GM03348 (cell line): ENCODE results near the gene LAMTOR1.

Experiments used
- DNase-seq: peaks from one replicate; pipeline ENCODE4 v3.0.0; 2012; ENCODE audit warnings: low spot score

LAMTOR1 gene

GRCh38 chr11:72116019-72116755, 13.1 kb upstream of the LAMTOR1 start:
- no peak for DNase-seq

GRCh38 chr11:72114570-72114969, 11.5 kb upstream of the LAMTOR1 start:
- no peak for DNase-seq

DNA sequence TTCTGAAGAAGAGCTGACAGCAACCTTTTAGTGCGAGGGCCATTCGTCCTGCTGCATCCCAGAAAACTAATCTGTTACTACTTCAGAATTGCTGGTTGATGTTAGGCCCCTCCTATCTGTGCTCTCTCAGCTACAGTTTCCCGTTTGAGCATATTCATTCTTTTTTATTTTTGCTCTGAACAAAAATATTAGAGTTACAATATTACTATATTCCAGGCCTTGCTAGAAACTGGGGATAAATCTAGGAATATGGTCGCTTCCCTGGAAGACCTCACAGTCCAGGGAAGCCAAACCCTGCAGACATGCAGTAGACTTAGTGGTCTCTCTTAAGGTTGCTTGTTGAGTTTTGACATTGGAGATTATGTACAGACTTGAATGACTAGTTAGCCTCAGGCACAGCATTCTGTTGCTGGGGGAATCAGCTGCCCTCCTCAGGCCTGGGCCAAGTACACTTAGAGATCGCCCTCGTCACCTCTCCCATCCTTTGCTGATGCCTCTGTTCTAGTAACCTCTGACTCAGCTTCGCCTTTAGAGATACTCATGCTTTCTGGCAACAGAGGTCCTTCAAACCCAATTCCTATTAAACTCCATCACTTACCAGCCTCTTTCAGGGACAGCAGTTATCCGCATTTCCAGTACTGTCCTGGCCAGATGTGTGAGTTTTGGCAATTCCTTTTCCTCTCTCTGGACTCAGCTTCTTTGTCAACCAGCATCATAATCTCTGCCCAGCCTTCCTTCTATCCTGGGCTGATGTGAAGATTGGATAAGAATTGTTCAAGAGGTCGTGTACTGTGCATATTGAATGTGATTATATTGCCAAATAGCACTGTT, 10.1 kb upstream of the LAMTOR1 start:
- peak; percentile 24 for DNase-seq

GRCh38 chr11:72112143-72112977, 9.3 kb upstream of the LAMTOR1 start, which contains the start of gene ANAPC15:
ANAPC15 (minus strand) TSS chr11:72112695; CDS start chr11:72111276, 1,419 bp downstream.
- DNase-seq: peak; percentile 92

GRCh38 chr11:72111300-72112142, 8.4 kb upstream of the LAMTOR1 start:
- DNase-seq: no peak

GRCh38 chr11:72105888-72106287, 2.8 kb upstream of the LAMTOR1 start, which contains the start of gene TOMT:
TOMT (plus strand) TSS chr11:72105924; CDS start chr11:72105952, 28 bp downstream.
- no peak for DNase-seq

DNA sequence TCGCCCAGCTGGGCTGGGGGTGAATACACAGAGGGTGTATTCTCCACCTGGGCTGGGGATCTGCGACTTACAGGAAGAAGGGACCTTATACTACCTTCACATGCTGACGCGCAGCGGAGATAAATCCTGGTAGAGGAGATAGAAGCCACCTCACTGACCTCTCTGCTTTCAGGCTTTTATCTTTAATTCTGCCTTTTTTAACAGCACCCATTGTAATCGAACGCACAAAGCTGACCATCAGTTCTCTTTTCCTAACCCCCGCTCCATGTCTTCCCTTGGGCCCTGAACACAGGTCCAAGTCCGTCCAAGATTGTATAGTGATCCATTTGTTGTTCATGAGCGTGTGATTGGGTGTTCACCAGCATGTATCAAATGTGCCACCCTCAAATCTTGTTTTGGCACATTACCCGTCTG, 664 bp upstream of the LAMTOR1 start:
- DNase-seq: no peak

DNA sequence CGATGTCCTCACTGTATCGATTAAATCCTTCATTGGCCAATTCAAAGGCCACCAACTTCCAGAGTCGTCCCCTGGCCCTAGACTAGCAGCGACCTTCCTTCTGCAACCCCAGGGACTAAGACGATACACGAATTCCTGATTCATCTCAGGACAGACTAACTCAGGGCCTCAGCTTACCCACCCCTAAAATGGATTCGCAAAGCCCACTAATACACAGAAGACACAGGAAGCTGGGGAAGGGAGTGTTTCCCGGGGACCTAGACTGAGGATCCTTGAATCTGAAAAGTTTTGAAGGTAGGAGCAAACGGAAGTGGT, 509 bp downstream of the LAMTOR1 start:
- DNase-seq: no peak

DNA sequence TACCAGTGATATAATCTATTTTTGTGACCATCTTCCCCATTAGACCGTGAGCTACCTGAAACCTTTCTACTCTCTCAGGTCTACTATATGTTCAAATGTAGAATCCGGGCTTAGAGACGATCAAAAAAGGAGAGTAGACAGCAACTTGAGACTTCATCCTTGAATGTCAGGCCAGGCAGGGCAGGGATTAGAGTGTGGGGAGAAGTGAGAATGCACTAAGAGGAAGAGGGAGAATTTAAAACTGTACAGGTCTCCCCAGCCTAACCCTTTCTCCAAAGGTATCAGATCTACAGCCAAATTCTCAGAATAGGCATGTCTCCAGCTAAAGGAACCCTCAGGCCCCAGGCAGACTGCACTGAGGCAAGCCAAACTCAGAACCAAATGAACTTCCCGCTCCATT, 935 bp downstream of the LAMTOR1 start:
- no peak for DNase-seq

- DNase-seq: no peak
Measured at GRCh38 chr11:72100462-72100861, 2.6 kb downstream of the LAMTOR1 start.

DNA sequence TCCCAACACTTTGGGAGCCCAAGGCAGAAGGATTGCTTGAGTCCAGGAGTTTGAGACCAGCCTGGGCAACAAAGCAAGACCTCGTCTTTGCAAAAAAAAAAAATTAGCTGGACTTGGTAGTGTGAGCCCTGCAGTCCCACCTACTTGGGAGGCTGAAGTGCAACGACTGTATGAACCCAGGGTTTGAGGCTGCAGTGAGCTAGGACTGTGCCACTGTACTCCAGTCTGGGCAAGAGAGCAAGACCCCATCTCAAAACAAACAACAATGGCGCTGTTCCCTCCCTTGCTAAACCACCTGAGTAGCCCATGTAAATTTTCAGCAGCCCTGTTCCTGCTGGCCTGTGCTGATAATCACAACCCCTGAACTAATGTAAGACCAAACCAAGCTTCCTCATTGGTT, 3.1 kb downstream of the LAMTOR1 start:
- no peak for DNase-seq

DNA sequence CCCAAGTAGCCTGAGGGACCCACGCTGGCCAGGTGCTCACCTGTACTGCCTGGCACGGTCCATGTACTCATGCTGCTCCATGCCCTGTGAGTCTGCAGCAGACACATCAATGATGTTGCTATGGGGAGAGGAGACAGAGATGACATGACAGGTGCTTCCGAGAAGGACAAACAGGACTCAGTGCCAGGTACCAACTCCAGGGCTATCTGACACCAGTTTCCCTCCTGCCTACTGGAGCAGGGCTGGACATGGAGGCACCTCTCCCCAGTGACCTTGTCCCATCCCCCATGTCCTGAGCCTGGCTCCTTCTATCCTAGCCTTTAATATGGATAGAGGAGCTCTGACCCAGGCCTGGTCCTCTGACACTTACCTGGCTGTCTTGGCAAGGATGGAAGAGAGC, 4.4 kb downstream of the LAMTOR1 start:
- no peak for DNase-seq

DNA sequence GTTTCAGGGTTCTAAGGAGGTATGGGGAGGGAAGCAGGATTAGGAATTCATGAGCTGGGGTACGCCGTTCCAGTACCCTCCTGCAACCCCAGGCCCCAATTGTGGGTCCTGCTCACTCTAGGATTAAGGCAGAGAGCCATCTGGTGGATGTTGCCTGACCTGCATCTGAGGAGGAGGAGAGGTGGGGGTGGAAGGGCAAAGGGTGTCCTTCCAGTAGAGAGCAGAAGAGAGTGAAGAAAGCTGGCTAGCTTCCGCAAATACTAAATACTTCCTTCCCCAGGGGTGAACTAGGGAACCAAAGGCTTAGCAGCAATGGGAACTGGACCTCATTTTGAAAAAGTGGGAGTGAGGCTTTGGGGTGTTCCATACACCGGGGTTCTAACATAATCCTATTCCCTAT, 11.8 kb downstream of the LAMTOR1 start:
- DNase-seq: peak; percentile 79

DNA sequence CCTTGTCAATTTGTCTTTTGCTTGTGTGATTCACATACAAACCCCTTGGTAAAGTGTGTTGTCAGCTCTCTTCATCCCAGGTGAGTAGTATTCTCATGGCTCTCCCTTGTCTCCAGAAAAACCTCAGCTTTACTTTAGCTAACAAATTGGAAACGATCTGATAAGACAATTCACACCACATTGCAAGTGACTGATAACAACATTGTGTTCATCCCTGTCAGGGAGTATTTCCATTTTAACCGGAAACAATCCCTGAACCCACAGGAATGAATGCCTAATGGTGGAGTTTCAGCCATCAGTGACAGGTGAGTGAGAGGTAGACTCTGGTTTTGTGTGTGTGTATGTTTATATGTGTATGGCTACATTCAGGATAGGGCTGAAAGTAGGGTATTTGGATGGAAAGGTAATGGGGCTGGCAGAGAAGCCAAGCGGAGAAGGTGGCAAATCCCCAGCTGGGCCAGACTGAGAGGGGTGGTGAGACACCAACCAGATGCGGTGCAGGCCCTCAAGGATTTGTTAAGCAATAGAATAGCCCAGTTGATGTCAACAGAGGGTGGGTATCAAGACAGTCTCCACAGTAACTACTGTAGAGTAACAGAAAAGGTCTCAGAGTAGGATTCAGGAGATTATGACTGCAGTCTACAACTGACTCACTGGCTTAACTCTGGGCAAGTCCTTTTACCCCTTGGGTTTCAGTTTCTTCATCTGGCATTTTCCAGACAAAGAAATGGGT, 14.9 kb downstream of the LAMTOR1 start:
- no peak for DNase-seq

- DNase-seq: no peak
Measured at GRCh38 chr11:72085621-72086351, 17.3 kb downstream of the LAMTOR1 start.

DNA sequence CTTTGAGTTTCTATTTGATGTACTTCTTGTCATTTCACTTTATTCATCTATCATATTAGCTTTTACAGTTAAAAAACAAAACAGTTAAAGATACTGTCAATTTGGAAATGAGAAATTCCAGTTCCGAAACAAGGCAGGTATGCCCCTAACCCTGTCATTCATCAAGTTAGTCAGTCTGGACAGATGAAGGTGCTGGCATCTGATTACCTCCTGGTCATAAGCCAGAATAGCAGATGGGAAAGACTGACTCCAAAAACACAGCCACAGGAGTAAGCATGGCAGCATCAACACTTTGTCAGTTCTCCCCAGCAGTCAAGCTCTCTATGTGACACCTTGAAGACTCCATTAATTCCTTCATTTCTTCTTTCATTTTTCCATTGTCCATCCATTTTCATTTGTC, 18.1 kb downstream of the LAMTOR1 start:
- DNase-seq: no peak

DNA sequence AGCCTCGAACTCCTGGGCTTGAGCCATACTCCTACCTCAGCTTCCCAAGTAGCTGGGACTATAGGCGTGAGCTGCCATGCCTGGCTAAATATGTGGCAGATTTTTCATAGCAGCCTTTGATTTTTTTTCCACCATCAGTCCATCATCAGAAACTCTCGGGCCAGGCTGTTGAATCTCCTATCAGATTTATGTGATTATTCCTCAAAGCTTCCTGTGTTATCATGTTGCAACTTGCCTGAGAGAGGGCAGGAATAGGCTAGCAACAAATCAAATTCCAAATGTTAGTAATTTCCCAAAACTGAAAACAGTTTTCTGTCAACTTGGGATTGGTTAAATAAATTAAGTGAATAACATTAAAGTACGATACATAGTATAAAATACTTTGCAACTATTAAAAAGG, 19.0 kb downstream of the LAMTOR1 start:
- no peak for DNase-seq

DNA sequence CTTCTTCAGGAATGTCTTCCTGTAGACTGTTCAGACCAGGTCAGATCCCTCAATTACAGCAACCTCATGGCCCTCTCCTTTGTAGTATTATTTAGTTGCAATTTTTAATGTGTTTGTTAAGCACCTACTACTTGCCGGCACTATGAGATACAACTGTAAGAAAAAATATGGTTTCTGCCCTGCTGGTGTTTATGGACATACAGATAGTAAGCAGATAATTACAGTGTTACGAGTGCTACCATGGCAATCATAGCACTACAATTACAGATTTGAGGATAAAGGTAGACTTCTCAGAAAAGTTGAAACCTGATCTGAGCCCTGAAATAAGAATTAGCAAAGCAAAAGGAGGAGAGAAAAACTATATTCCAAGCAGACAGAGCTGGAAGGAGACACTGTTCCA, 19.7 kb downstream of the LAMTOR1 start:
- no peak for DNase-seq

DNA sequence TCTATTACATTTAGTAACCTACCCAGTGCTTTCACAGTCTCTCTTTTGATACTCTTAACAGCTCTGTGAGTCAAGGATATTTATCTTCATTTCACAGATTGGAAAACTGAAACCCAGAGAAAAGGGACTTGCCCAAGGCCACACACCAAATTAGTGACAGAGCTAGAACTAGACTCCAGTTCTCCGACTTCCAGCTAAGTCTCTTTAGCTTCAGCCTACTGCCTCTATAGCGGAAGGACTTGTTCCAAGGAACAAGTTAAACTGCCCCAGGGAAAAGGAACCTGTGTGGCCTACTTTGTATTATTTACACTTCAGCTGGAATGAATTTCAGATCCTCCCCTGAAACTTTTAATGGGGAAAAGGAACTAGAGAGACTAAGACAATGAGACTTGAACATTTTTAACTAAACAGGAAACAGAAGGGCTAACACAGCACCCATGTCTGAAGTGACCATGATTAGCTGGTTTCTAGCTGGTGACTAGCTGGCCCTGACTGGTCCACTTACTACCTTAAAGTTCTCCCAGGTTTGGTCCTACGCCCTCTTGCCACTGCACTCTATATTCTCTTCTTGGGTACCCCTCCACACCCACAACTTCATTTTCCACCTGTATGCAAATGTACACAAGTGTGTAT, 21.2 kb downstream of the LAMTOR1 start:
- DNase-seq: no peak

GRCh38 chr11:72081184-72081644, 21.9 kb downstream of the LAMTOR1 start:
- DNase-seq: no peak
